GM18907 (cell line): Measurements from ENCODE around the gene RNF187.

Experiments used
- ATAC-seq: cut with Tn5 transposase; IDR thresholded peaks from one replicate; pipeline ENCODE4 v1.9.1; 2021; ENCODE audit warnings: mild to moderate bottlenecking, moderate library complexity; ENCODE audit not compliant: unreplicated experiment

RNF187 gene

GRCh38 chr1:228507961-228508652 is 20.9 kb downstream of the RNF187 start:
- no peak for ATAC-seq

GRCh38 chr1:228508840-228509415 is 21.7 kb downstream of the RNF187 start:
- no peak for ATAC-seq

- ATAC-seq, result no peak
Measured at GRCh38 chr1:228510101-228510802, 23.1 kb downstream of the RNF187 start.

GRCh38 chr1:228510803-228511413 is 23.7 kb downstream of the RNF187 start:
- ATAC-seq, result no peak

GRCh38 chr1:228511546-228512445 is 24.6 kb downstream of the RNF187 start:
- no peak for ATAC-seq

GRCh38 chr1:228512781-228513198 is 25.6 kb downstream of the RNF187 start:
- ATAC-seq, result no peak

GRCh38 chr1:228513236-228513900 is 26.2 kb downstream of the RNF187 start:
- ATAC-seq, result no peak

- ATAC-seq, result no peak
Measured at GRCh38 chr1:228514421-228514820, 27.2 kb downstream of the RNF187 start.

- no peak for ATAC-seq
Measured at GRCh38 chr1:228515200-228515834, 28.1 kb downstream of the RNF187 start.

- ATAC-seq, result no peak
Measured at GRCh38 chr1:228517655-228518054, 30.5 kb downstream of the RNF187 start.

GRCh38 chr1:228527596-228527995 is 40.4 kb downstream of the RNF187 start:
- ATAC-seq, result no peak

GRCh38 chr1:228528612-228529011 is 41.4 kb downstream of the RNF187 start:
- no peak for ATAC-seq

- ATAC-seq, result no peak
Measured at GRCh38 chr1:228530086-228530758, 43.0 kb downstream of the RNF187 start.

- ATAC-seq, result no peak
Measured at GRCh38 chr1:228530951-228531731, 44.0 kb downstream of the RNF187 start.

- ATAC-seq, result no peak
Measured at GRCh38 chr1:228538831-228539230, 51.6 kb downstream of the RNF187 start.

GRCh38 chr1:228540161-228540917 is 53.2 kb downstream of the RNF187 start:
- no peak for ATAC-seq

- ATAC-seq, result no peak
Measured at GRCh38 chr1:228541725-228542124, 54.5 kb downstream of the RNF187 start.

GRCh38 chr1:228542376-228542775 is 55.2 kb downstream of the RNF187 start:
- ATAC-seq, result no peak
